HEK293T (cell line): ENCODE measurements around the gene GAPDH.

Source experiments
- ARNT ChIP-seq: fragments of 450-650 bp; IDR thresholded peaks from 2 replicates; pipeline ENCODE4 v1.6.1; 2017; ENCODE audit warnings: mild to moderate bottlenecking
- BHLHE40 ChIP-seq: fragments of 450-650 bp; IDR thresholded peaks from 2 replicates; pipeline ENCODE4 v1.6.1; 2016; ENCODE audit warnings: mild to moderate bottlenecking, moderate library complexity, borderline replicate concordance
- ELF4 ChIP-seq: fragments of 450-650 bp; IDR thresholded peaks from 2 replicates; pipeline ENCODE4 v1.6.1; 2017; ENCODE audit warnings: antibody characterized with exemption
- FOXA1 ChIP-seq: fragments of 450-650 bp; IDR thresholded peaks from 2 replicates; pipeline ENCODE4 v1.6.1; 2016; ENCODE audit warnings: mild to moderate bottlenecking
- FOXK2 ChIP-seq: fragments of 450-650 bp; IDR thresholded peaks from 2 replicates; pipeline ENCODE4 v1.6.1; 2016; ENCODE audit warnings: mild to moderate bottlenecking
- FOXM1 ChIP-seq: fragments of 450-650 bp; IDR thresholded peaks from 2 replicates; pipeline ENCODE4 v1.6.1; 2017; ENCODE audit warnings: mild to moderate bottlenecking, borderline replicate concordance
- HDGF ChIP-seq: fragments of 450-650 bp; IDR thresholded peaks from 2 replicates; pipeline ENCODE4 v1.6.1; 2017; ENCODE audit warnings: antibody characterized with exemption, borderline replicate concordance
- L3MBTL2 ChIP-seq: fragments of 450-650 bp; conservative IDR thresholded peaks from 2 replicates; pipeline ENCODE4 v1.6.1; 2016; ENCODE audit warnings: mild to moderate bottlenecking
- SP1 ChIP-seq: fragments of 450-650 bp; IDR thresholded peaks from 2 replicates; pipeline ENCODE4 v1.6.1; 2017
- TARDBP ChIP-seq: fragments of 450-650 bp; IDR thresholded peaks from 2 replicates; pipeline ENCODE4 v1.6.1; 2016
- TF ChIP-seq, protein P1 (sequence below): fragments of 450-650 bp; IDR thresholded peaks from 2 replicates; pipeline ENCODE4 v1.6.1; 2016

DNA sequence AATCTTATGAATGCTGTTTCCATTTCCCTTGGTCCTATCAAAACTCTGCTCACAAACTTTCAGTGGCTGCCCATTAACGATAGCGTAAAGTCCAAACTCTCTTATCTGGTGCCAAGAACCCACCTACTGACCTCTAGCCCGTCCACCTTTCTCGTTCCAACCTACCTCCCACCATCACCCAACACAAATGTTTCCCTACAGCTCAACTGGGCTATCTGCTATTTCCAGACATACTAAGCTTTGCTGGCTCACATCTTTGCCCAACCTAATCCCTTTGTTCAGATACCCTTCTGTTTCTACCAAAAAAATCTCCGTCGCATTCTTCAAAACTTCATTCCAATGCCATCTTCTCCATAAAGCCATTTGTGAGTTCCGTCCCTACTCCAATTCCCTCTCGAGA is 41.3 kb downstream of the GAPDH start:
- no peak for TF ChIP-seq SP1
- TF ChIP-seq ELF4 = no peak
- TF ChIP-seq BHLHE40 = no peak
- no peak for TF ChIP-seq HDGF
- TF ChIP-seq, protein P1, sequence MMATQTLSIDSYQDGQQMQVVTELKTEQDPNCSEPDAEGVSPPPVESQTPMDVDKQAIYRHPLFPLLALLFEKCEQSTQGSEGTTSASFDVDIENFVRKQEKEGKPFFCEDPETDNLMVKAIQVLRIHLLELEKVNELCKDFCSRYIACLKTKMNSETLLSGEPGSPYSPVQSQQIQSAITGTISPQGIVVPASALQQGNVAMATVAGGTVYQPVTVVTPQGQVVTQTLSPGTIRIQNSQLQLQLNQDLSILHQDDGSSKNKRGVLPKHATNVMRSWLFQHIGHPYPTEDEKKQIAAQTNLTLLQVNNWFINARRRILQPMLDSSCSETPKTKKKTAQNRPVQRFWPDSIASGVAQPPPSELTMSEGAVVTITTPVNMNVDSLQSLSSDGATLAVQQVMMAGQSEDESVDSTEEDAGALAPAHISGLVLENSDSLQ = no peak
- TF ChIP-seq TARDBP = no peak
- TF ChIP-seq FOXA1 = no peak
- TF ChIP-seq FOXK2 = no peak
- TF ChIP-seq FOXM1 = no peak
- no peak for TF ChIP-seq ARNT
- no peak for TF ChIP-seq L3MBTL2
